Coronary artery (tissue), 2 donors: ENCODE results near the gene USP17L24.
"Not testable (repeated sequence)": the region's sequence is repeated elsewhere in the genome, so short reads cannot be mapped to it uniquely, and the experiment has no call there.

Experiments
- DNase-seq: peaks from one replicate; pipeline ENCODE4 v3.0.0-alpha.2; 2017; ENCODE audit warnings: low spot score
- H3K27ac ChIP-seq, 2 donors: fragments of 200-600 bp; sonication (generic); one replicate each; pipeline ENCODE4 v1.5.1; 2016 to 2019
- H3K4me3 ChIP-seq: fragments of 200-600 bp; sonication (generic); 2 replicates; pipeline ENCODE4 v1.5.1; 2016; ENCODE audit warnings: mild to moderate bottlenecking, moderate library complexity

Gene USP17L24

GRCh38 chr4:9324865-9325264, at the start of gene USP17L24:
Gene USP17L24, plus strand, starts transcription at chr4:9325165. Its CDS starts 0 bp downstream, at chr4:9325165.
- not testable (repeated sequence) for H3K4me3 ChIP-seq, DNase-seq, H3K27ac ChIP-seq

GRCh38 chr4:9324191-9324590, 774 bp upstream of the USP17L24 start:
- not testable (repeated sequence) for H3K4me3 ChIP-seq, H3K27ac ChIP-seq, DNase-seq

- H3K27ac ChIP-seq, H3K4me3 ChIP-seq, DNase-seq: not testable (repeated sequence)
These were observed 4.6 kb downstream of the USP17L24 start, which contains the start of gene USP17L25 for GRCh38 chr4:9329611-9330010. Gene USP17L25, plus strand, starts transcription at chr4:9329911. Its CDS starts 0 bp downstream, at chr4:9329911.

GRCh38 chr4:9334358-9334757, 9.4 kb downstream of the USP17L24 start, which contains the start of gene USP17L26:
Gene USP17L26, plus strand, starts transcription at chr4:9334658. Its CDS starts 0 bp downstream, at chr4:9334658.
- H3K4me3 ChIP-seq, DNase-seq, H3K27ac ChIP-seq: not testable (repeated sequence)

- not testable (repeated sequence) for H3K27ac ChIP-seq, DNase-seq, H3K4me3 ChIP-seq
These were observed 14.1 kb downstream of the USP17L24 start, which contains the start of gene USP17L5 for GRCh38 chr4:9339103-9339502. Gene USP17L5, plus strand, starts transcription at chr4:9339403. Its CDS starts 0 bp downstream, at chr4:9339403.

GRCh38 chr4:9343848-9344247, 18.9 kb downstream of the USP17L24 start, which contains the start of gene USP17L27:
Gene USP17L27, plus strand, starts transcription at chr4:9344148. Its CDS starts 0 bp downstream, at chr4:9344148.
- not testable (repeated sequence) for H3K4me3 ChIP-seq, H3K27ac ChIP-seq, DNase-seq

GRCh38 chr4:9348593-9348992, 23.6 kb downstream of the USP17L24 start, which contains the start of gene USP17L28:
Gene USP17L28, plus strand, starts transcription at chr4:9348893. Its CDS starts 0 bp downstream, at chr4:9348893.
- not testable (repeated sequence) for H3K4me3 ChIP-seq, H3K27ac ChIP-seq, DNase-seq

- H3K27ac ChIP-seq, H3K4me3 ChIP-seq, DNase-seq: not testable (repeated sequence)
These were observed 25.9 kb downstream of the USP17L24 start for GRCh38 chr4:9350866-9351265.

- H3K27ac ChIP-seq, H3K4me3 ChIP-seq, DNase-seq: not testable (repeated sequence)
These were observed 28.4 kb downstream of the USP17L24 start, which contains the start of gene USP17L29 for GRCh38 chr4:9353338-9353737. Gene USP17L29, plus strand, starts transcription at chr4:9353638. Its CDS starts 0 bp downstream, at chr4:9353638.

- H3K27ac ChIP-seq, H3K4me3 ChIP-seq, DNase-seq: not testable (repeated sequence)
These were observed 37.9 kb downstream of the USP17L24 start, which contains the start of gene USP17L30 for GRCh38 chr4:9362829-9363228. Gene USP17L30, plus strand, starts transcription at chr4:9363129. Its CDS starts 0 bp downstream, at chr4:9363129.
